ENCODE data around the gene PHLDB1.
A peak's percentile ranks its signal among the peaks of the same experiment; 100 is the strongest.

Gene PHLDB1

GRCh38 chr11:118640332-118641154, 33.1 kb downstream of the PHLDB1 start:
- DNase-seq: peak; percentile 37

- DNase-seq: peak; percentile 99
Observed at GRCh38 chr11:118641397-118642019, 34.1 kb downstream of the PHLDB1 start.

- no peak for DNase-seq
Observed at GRCh38 chr11:118643142-118643994, 36.0 kb downstream of the PHLDB1 start.

- DNase-seq: no peak
Observed at GRCh38 chr11:118643995-118644345, 36.6 kb downstream of the PHLDB1 start.

GRCh38 chr11:118644496-118644895, 37.1 kb downstream of the PHLDB1 start:
- no peak for DNase-seq

- no peak for DNase-seq
Observed at GRCh38 chr11:118645066-118645715, 37.8 kb downstream of the PHLDB1 start.

GRCh38 chr11:118646393-118646792, 39.0 kb downstream of the PHLDB1 start:
- no peak for DNase-seq

GRCh38 chr11:118648291-118648690, 40.9 kb downstream of the PHLDB1 start:
- no peak for DNase-seq

- no peak for DNase-seq
Observed at GRCh38 chr11:118649941-118650340, 42.5 kb downstream of the PHLDB1 start.

- DNase-seq: no peak
Observed at GRCh38 chr11:118650366-118650765, 43.0 kb downstream of the PHLDB1 start.

- no peak for DNase-seq
Observed at GRCh38 chr11:118651820-118652219, 44.4 kb downstream of the PHLDB1 start.

GRCh38 chr11:118652681-118653181, 45.3 kb downstream of the PHLDB1 start:
- no peak for DNase-seq

- DNase-seq: no peak
Observed at GRCh38 chr11:118653684-118654390, 46.4 kb downstream of the PHLDB1 start.

GRCh38 chr11:118655486-118656190, 48.2 kb downstream of the PHLDB1 start:
- no peak for DNase-seq

- no peak for DNase-seq
Observed at GRCh38 chr11:118656563-118657165, 49.2 kb downstream of the PHLDB1 start.

GRCh38 chr11:118657238-118657637, 49.8 kb downstream of the PHLDB1 start:
- DNase-seq: no peak

- no peak for DNase-seq
Observed at GRCh38 chr11:118657709-118658428, 50.5 kb downstream of the PHLDB1 start.

GRCh38 chr11:118658429-118659313, 51.3 kb downstream of the PHLDB1 start:
- no peak for DNase-seq

GRCh38 chr11:118659314-118659952, 52.0 kb downstream of the PHLDB1 start:
- peak; percentile 84 for DNase-seq

Measured in DMS79 treated with DMSO at 0.1 percent for 48 hours (cell line).